ENCODE measurements around the gene B3GNT3.
A peak's percentile ranks its signal among the peaks of the same experiment; 100 is the strongest.
"Not testable (repeated sequence)": the region's sequence is repeated elsewhere in the genome, so short reads cannot be mapped to it uniquely, and the experiment has no call there.

B3GNT3 gene

DNA sequence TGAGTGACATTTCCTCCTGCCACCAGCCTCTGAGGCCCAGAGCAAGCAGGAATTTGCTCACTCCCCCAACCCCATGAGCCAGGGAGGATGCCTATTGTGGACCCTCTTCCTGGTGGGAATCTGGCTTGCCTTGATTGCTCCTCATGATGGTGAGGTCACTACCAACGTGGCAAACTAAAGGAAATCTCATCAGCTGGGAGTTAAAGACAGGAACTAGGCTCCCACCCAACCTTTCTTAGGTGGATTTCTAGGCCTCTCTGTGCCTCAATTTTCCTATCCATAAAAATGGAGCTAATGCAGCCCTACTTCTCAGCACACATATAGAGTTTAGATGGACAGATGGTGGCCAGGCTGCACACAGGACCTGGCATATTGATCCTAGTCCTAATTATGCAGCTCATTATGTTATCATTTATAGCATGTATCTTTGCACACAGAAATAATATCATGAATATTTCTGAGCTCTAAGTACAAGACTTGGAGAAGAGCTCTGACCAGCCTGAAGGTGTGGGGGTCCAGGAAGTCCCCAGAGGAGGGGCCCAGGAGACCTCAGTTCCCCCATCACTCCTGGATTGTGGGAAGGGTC lies 2.0 kb downstream of the B3GNT3 start:
- no peak for DNase-seq (ENCODE audit: low read depth in 1 of 2, low spot score in 1 of 2)

DNA sequence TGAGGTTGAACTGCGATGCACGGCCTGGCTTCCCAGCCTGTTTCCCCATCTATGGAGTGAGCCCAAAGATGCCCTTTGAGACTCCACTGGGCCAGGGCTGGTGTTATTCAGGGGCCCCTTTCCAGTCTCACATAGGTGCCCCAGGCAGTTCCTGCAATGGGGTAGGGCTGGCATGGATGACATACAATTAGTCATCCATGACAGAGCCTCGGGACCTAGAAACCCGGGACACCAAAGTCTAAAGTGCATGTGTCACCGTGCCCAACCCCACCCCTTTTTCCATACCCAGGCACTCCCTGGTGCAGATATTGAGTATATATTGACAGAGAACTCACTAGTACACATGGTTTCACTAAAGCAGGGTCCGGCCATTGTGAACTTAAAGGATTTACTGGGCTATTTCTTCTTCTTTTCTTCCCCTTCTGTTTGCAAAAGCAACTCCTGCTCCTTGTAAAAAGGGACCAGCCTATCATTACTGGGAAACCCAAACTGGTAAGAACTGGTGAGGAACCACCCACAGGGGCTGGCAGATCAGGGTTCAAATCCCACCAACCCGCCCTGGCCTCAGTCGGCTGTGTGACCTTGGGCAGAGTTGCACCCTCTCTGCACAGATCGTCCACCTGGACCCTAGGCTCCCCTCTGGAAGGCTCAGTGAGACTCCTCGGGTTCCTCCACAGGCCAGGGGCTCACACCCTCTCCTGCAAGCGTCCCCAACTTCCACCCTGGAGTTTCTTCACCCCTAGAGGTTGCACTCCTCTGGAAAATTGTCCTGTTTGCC lies 2.7 kb downstream of the B3GNT3 start:
- DNase-seq (ENCODE audit: low read depth in 1 of 2, low spot score in 1 of 2) = peak in 1 of 2 donors; percentile 53

DNA sequence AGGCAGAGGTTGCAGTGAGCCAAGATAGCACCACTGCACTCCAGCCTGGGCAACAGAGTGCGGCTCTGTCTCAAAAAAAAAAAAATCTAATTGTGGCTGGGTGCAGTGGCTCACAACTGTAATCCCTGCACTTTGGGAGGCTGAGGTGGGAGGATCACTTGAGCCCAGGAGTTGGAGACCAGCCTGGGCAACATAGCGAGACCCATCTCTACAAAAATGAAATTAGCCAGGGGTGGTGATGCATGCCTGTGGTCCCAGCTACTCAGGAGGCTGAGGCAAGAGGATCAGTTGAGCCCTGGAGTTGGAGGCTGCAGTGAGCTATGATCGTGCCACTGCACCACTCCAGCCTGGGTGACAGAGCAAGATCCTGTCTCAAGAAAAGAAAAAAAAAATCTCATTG lies 3.7 kb downstream of the B3GNT3 start:
- DNase-seq (ENCODE audit: low read depth in 1 of 2, low spot score in 1 of 2) = not testable (repeated sequence)

DNA sequence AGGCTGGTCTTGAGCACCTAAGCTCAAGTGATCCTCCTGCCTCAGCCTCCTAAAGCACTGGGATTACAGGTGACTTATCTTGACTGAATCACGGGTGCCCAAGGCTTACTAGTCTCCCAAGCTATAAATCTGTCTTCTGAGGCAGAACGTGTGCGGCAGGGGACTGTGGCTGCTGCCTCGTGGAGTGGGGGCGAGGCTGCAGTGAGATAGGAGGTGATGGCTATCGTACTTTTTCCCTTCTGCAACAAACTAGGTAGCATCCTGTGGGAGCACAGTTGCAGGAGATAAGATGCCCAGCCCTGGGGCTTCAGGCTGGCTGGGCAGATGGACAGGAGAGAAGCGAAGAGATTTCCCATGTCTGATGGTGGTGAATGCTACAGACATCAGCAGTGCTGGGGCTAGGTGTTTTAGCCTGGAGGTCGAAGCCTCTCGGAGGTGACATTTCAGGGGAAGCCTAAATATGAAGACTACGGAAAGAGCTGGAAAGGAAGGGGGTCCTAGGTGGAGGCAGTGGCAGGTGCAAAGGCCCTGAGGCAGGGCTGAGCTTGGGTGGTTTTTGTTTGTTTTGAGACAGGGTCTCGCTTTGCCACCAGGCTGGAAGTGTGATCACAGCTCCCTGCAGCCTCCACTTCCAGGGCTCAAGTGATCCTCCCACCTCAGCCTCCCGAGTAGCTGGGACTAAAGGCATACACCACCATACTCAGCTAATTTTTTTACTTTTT lies 7.4 kb downstream of the B3GNT3 start:
- no peak for DNase-seq (ENCODE audit: low read depth in 1 of 2, low spot score in 1 of 2)

DNA sequence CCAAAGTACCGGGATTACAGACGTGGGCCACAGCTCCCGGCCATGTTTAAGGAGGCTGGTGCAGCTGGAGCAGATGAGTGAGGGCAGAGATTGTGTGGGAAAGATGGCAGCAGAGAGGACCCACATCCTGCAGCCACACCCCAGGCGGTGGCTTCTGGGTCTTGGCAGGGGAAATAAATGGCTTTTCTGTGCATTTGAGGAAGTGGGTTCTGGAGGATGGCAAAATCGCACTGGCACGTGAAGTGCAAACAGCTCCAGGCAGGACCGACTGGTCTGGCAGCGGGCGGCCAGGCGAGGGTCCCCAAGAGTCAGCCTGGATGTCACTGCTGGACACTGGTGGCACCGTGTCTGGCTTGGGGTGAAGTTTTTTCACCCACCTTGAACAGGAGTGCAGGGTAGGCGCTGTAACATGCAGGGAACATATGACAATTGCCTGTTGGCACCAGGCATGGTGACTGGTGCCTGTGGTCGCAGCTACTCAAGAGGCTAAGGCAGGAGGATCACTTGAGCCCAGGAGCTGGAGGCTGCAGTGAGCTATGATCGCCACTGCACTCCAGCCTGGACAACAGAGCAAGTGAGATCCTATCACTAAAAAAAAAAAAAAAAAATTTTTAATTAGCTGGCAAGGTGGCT lies 8.4 kb downstream of the B3GNT3 start:
- DNase-seq (ENCODE audit: low read depth in 1 of 2, low spot score in 1 of 2) = no peak

DNA sequence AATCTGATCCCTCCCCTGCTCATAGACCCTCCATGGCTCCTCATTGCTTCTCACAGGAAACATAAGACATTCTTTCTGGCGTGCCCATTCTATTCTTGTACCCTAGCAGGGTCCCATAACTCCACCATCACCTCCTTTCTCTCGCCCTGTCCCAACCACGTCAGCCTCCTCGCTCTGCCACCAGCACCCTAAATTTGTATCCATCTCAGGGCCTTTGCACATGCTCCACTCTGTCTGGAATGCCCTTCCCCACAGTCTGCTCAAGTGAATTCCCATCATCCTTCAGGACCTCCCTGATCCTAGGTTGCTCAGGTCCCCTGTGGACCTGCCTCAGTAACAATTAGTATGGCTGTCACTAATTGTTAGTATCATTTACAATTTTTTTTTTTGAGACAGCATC lies 10.5 kb downstream of the B3GNT3 start:
- no peak for DNase-seq (ENCODE audit: low read depth in 1 of 2, low spot score in 1 of 2)

DNA sequence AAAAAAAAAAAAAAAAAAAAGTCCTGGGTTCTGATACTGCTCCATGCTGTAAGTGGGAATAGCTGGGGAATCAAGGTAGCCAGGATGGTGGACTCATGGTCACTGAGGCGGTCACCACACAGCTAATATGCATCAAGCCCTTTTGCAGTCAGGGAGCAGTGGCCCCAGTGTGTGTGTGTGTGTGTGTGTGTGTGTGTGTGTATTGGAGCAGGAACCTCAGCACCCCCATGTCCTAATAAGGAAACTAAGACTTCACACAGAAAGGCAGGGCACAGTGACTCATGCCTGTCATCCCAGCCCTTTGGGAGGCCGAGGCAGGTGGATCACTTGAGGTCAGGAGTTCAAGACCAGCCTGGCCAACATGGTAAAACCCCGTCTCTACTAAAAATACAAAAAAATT lies 12.0 kb downstream of the B3GNT3 start:
- DNase-seq (ENCODE audit: low read depth in 1 of 2, low spot score in 1 of 2) = no peak

DNA sequence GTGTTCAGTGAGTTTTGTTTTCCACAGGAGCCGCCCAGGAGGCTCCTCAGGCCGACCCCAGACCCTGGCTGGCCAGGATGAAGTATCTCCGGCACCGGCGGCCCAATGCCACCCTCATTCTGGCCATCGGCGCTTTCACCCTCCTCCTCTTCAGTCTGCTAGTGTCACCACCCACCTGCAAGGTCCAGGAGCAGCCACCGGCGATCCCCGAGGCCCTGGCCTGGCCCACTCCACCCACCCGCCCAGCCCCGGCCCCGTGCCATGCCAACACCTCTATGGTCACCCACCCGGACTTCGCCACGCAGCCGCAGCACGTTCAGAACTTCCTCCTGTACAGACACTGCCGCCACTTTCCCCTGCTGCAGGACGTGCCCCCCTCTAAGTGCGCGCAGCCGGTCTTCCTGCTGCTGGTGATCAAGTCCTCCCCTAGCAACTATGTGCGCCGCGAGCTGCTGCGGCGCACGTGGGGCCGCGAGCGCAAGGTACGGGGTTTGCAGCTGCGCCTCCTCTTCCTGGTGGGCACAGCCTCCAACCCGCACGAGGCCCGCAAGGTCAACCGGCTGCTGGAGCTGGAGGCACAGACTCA lies 12.9 kb downstream of the B3GNT3 start:
- DNase-seq (ENCODE audit: low read depth in 1 of 2, low spot score in 1 of 2) = no peak

DNA sequence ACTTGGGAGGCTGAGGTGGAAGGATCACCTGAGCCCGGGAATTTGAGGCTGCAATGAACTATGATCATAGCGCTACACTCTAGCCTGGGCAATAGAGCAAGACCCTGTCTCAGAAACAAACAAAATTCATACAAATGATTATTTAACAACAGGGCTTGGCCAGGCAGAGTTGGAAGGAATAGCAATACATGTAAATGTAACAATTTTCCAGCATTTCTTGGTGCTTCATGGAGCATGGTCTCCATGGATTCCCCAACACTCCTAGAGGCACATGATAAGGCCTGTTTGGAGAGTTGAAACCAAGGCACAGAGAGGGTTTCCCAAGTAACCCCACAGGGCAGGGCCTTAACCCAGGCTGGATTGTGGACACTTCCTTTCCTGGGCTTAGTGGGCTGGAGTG lies 16.2 kb downstream of the B3GNT3 start:
- DNase-seq (ENCODE audit: low read depth in 1 of 2, low spot score in 1 of 2) = no peak

DNA sequence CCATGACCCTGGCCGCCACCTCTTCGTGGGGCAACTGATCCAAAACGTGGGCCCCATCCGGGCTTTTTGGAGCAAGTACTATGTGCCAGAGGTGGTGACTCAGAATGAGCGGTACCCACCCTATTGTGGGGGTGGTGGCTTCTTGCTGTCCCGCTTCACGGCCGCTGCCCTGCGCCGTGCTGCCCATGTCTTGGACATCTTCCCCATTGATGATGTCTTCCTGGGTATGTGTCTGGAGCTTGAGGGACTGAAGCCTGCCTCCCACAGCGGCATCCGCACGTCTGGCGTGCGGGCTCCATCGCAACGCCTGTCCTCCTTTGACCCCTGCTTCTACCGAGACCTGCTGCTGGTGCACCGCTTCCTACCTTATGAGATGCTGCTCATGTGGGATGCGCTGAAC lies 16.7 kb downstream of the B3GNT3 start:
- no peak for DNase-seq (ENCODE audit: low read depth in 1 of 2, low spot score in 1 of 2)

DNA sequence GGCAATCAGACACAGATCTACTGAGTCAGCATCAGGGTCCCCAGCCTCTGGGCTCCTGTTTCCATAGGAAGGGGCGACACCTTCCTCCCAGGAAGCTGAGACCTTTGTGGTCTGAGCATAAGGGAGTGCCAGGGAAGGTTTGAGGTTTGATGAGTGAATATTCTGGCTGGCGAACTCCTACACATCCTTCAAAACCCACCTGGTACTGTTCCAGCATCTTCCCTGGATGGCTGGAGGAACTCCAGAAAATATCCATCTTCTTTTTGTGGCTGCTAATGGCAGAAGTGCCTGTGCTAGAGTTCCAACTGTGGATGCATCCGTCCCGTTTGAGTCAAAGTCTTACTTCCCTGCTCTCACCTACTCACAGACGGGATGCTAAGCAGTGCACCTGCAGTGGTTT lies 17.2 kb downstream of the B3GNT3 start:
- no peak for DNase-seq (ENCODE audit: low read depth in 1 of 2, low spot score in 1 of 2)

DNA sequence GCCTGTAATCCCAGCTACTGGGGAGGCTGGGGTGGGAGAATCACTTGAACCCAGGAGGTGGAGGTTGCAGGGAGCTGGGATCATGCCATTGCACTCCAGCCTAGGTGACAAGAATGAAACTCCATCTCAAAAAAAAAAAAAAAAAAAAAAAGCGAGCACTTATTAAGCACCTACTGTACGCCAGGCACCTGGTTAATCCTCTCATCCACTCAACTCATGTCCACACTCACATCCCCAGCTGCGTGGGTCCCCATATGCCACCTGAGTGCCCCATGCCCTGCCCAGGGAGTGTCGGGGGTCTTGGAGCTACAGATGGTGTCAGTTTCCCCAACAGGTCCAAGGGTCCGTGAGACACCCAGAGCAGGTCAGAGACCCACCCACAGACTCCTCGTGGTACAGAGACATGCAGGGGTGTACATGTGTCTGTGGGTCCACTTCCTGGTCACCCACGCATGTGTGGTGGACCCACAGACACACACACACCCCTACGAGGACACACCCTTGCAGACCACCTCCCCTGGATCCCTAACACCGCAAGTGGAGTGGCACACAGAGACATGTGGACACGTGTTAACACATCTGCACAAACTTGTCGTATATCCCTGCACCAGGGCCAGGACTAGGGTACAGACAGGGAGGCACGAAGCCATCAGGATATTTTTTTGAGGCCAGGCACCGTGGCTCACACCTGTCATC lies 22.9 kb downstream of the B3GNT3 start:
- DNase-seq (ENCODE audit: low read depth in 1 of 2, low spot score in 1 of 2) = no peak

DNA sequence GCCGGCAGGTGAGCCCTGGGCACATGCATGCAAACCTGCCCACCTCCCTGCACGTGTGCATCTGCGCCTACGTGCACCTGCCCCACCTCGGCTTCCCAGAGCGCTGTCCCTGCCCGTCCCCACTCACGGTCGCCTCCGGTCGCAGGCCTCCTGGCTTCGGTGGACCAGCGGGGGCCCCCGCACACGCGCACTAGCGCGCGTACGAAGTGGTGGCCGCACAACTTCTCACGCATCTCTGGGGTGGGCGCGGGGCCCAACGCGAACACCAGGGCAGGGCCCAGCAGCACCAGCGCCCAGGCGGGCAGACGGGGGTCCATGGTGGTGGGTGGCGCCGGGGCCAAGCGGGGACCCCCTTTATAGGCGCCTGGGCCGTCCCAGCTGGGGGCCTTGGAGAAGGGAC lies 26.3 kb downstream of the B3GNT3 start, which contains the start of gene INSL3:
INSL3 (minus strand) TSS at position 330 of the 400 bp plus-strand sequence; CDS start at position 317, 13 bp downstream.
- DNase-seq (ENCODE audit: low read depth in 1 of 2, low spot score in 1 of 2) = no peak

DNA sequence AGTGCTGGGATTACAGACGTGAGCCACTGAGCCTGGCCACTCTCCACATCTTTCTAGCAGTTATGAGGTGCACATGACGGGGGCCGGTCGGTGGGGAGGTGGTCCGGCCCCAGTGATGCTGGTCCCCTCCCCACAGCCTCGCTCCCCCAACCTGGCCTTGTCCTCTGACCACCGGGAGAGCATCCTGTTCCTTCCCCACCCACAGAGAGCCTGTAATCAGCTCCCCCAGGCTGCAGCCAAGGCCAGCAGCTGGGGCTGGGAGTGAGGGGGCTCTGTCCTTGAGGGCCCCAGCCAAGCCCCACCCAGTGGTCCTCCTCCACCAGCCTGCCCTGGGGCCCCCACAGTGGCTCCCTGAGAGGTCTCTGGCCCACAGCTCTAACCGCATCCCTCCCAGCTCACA lies 29.4 kb downstream of the B3GNT3 start:
- DNase-seq (ENCODE audit: low read depth in 1 of 2, low spot score in 1 of 2) = no peak

DNA sequence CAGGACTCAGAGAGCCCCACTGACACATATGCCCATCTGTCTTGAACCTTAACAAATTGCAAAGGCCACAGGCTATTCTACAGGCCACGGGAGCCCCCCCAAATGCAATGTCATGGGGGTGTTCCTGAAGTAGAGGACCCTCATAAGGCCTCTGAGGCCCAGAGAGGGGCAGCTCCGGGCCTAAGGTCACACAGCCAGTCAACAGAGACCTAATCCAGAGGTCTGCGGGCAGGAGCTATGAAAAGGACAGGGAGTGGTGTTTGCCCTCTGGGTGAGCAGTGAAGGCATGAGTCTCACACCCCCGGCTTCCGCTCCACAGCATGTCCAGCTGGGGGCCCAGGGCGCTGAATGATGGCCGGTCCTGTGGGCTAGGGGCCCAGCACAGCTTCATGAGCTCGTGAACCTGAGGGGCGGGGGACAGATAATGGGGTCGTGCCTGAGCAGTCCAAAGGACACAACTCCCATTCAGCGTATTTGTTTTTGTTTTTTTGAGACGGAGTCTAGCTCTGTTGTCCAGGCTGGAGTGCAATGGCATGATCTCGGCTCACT lies 31.6 kb downstream of the B3GNT3 start:
- no peak for DNase-seq (ENCODE audit: low read depth in 1 of 2, low spot score in 1 of 2)

DNA sequence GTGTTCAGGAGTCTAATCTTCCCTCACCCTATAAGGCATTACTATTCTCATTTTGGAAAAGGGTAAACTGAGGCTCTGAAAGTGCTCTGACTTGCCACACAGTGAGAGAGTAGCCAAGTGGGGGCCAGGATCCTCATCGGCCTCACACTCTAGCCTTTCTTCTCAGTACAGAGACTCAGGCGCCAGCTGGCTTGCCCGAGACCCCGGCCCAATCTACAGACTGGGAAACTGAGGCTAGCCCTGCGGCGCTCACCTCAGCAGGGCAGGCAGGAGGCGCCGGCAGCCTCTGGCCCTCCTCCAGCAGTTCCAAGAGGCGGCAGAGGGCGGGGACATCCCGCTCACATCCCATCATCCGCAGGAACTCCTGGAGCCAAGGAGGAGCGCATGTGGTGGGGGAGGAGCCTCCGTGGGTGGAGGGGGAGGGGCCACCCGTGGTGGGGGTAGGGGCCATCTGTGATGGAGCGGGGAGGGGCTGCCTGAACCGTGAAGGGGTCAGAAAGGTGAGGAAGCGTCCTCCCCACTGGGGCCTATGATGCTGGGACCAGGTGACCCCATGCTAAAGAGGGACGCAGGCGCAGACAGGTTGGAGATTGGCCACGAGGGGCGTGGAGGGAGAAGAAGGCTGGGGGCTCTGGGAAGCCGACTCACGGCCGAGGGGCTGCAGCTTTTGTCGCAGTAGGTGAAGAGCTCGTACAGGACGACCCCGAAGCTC lies 35.1 kb downstream of the B3GNT3 start:
- DNase-seq (ENCODE audit: low read depth in 1 of 2, low spot score in 1 of 2) = no peak

DNA sequence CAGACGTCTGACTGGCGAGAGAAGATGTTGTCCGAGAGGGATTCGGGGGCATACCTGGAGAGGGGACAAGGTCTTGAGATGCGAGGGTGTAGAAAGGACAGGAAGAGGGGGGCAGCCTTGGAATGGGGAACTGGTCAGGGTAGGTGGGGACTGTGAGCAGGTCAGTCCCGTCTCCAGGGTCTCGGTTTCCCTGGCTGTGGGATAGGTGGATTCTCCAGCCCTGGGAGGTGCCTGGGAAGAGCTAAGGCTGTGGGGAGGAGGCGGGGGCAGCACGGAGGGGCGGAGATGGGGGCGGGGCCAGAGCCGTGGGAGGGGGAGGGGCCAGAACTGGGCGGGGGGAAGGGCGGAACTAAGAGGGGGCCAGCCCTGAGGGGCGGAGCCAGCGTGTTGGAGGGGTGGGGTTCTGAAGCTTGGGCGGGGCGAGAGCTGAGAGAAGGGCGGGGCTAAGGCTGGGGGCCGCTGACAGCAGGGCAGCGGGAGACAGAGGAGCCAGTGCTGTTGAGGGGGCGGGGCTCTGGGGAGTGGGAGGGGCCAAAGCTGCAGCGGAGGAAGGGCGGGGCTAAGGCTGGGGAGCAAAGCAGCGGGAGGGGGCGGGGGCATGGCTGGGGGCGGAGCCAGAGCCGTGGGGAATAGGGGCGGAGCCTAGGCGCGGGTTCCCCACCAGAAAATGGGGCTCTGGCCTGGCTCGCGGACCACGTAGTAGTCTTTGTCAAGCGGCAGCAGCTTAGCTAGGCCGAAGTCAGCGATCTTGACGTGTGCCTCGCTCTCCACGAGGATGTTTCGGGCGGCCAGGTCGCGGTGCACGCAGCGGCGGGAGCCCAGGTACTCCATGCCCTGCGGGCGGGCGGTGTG lies 35.9 kb downstream of the B3GNT3 start:
- peak in 1 of 2 donors; percentile 47 for DNase-seq (ENCODE audit: low read depth in 1 of 2, low spot score in 1 of 2)

DNA sequence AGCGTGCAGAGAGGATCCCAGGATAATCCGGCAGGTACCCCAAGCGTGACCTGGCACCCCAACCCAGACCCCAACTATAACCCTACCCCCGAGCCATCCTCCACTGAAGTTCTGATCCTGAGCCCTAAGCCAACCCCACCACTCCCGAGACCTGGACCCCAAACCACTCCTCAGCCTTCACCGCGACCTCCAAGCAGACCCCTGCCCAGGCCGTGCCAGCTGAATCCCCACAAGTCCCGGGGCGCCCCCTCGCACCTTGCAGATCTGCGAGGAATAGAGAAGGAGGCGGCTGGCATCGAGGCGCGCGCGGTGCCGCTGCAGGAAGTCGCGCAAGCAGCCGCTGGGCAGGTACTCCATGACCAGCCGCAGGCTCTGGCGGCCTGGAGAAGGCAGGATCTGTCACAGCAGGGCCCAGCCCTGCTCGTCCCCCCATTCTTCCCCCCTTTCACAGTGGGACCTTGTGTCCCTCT lies 36.5 kb downstream of the B3GNT3 start:
- DNase-seq (ENCODE audit: low read depth in 1 of 2, low spot score in 1 of 2) = no peak

Measured in activated CD4-positive, alpha-beta T cell treated with anti-CD3 and anti-CD28 coated beads, Interleukin-2, amount 50 U/mL, for 24 hours (primary cell).